WI38 (cell line): ENCODE data around the gene WDR91.

Experiments used
- H3K4me3 ChIP-seq: 2 replicates; pipeline ENCODE4 v1.5.1; 2011; ENCODE audit warnings: low read depth, mild to moderate bottlenecking, control low read depth, low read length
- CTCF ChIP-seq: IDR thresholded peaks from 2 replicates; pipeline ENCODE4 v1.5.1; 2012; ENCODE audit warnings: low read depth, mild to moderate bottlenecking, control low read depth, low read length

Gene WDR91

GRCh38 chr7:135168489-135169140 lies 42.7 kb downstream of the WDR91 start:
- no peak overlapping the region for H3K4me3 ChIP-seq
- no peak for TF ChIP-seq CTCF

GRCh38 chr7:135168001-135168400 lies 43.3 kb downstream of the WDR91 start:
- no peak for TF ChIP-seq CTCF
- H3K4me3 ChIP-seq: no peak overlapping the region

- H3K4me3 ChIP-seq: no peak overlapping the region
- no peak for TF ChIP-seq CTCF
Measured at GRCh38 chr7:135167365-135167917, 43.9 kb downstream of the WDR91 start.

GRCh38 chr7:135166338-135166990 lies 44.9 kb downstream of the WDR91 start:
- no peak for TF ChIP-seq CTCF

GRCh38 chr7:135165862-135166261 lies 45.5 kb downstream of the WDR91 start:
- H3K4me3 ChIP-seq: no peak overlapping the region
- TF ChIP-seq CTCF: no peak

More at GRCh38 chr7:135166338-135166990, 44.9 kb downstream of the WDR91 start:
- no peak overlapping the region for H3K4me3 ChIP-seq

- TF ChIP-seq CTCF: peak; percentile 34
- H3K4me3 ChIP-seq: no peak overlapping the region
Measured at GRCh38 chr7:135164357-135165061, 46.8 kb downstream of the WDR91 start.
